HG02840 (cell line): ENCODE data around the gene PTPRT.

ENCODE experiments used
- ATAC-seq: cut with Tn5 transposase; IDR thresholded peaks from one replicate; pipeline ENCODE4 v1.9.1; 2021; ENCODE audit warnings: mild to moderate bottlenecking, moderate library complexity, moderate number of reproducible peaks; ENCODE audit not compliant: unreplicated experiment, low FRiP score

Gene PTPRT

DNA sequence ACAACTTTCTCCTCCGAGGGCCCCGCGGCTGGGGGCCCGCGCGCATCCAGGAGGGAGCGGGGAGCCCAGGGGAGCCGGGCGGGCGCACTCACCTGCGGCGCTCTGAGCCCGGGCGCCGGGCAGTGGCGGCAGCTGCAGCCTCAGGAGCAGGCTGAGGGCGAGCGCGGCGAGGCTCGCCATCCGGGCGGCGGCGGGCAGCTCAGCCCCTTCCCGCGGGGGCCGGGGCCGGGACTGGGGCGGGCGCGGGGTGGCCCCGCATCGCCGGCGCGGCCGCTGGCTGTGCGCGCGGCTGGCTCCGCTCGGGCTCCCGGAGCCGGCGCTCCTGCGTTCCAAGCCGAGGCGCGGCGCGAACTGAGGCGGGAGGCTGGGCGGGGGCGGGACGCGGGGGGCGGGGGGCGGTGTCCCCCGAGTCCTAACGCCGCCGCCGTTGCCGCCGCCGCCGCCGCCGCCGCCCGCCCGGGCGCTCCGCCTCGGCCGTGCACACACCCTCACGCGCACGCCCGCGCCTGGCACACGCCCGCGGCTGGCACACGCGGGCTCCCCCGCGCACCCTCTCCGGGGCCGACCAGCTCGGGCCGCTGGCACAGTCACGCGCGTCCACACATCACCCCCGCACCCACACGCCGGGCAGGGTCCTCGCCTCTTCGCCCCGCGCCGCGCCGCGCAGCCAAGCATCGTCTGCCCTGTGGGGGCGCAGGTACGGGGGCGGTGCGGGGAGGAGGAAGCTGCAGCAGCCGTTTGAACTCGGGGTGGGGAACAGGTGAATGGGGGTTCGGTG, at the start of gene PTPRT:
PTPRT (minus strand) TSS at position 353 of the 778 bp plus-strand sequence; CDS start at position 180, 173 bp downstream.
- ATAC-seq: no peak

DNA sequence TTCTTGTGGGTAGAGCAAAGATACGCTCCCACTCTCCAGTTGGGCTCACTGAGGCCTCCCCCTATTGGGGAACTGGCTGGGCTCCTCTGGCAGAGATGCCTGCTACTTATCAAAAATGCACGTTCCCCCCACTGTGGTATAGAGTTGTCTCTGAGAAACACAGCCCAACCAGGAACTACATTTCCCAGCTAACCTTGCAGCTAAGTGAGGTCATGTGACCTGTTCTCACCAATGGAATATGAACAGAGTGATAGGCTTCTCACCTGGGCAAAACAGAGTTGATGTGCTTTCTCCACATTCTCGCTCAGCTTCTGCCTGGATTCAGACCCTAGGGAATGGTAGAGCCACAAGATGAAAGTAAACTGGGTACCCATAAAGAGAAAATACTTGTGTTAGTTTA, 49.1 kb upstream of the PTPRT start:
- ATAC-seq: no peak

DNA sequence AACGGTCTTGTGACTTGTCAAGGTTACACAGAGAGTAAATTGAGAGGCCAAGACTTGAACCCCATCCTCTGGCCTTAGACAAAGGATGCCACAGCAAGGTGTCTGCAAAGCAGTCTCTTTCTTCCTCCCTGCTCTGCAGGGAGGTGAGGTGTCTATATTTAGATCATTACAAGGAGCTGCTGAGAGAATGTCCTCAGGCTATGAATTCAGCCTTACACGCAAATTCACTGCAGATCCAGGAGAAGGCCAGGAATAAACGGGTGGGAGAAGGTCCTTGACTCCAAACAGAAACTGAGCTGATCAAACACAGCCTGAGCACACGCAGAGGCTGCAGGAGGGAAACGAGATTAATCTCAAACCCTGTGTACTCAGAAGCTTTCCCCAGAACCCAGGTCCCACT, 48.6 kb upstream of the PTPRT start:
- ATAC-seq: no peak

DNA sequence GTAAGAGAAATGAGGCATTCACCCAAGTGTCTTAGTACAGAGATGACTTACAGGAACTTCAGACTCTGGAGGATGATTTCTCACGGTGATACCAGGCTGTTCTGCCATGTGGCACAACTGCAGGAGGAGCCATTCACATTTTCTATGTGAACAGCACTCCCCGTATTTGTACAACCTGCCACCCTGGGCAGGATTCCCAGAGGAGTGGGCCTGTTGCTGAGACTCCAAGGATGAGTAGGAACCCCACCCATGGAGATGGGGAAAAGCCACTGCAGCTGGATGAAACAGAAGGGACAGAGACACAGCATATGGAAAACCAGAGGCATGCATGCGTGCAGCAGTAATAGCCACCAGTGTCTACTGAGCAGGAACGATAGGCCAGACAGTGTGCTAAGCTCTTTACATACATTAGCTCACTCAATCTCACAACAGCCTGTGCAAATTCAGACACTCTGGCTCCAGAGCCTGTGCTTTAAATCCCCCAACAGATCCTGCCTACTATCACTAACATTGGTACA, 48.0 kb upstream of the PTPRT start:
- ATAC-seq: no peak

DNA sequence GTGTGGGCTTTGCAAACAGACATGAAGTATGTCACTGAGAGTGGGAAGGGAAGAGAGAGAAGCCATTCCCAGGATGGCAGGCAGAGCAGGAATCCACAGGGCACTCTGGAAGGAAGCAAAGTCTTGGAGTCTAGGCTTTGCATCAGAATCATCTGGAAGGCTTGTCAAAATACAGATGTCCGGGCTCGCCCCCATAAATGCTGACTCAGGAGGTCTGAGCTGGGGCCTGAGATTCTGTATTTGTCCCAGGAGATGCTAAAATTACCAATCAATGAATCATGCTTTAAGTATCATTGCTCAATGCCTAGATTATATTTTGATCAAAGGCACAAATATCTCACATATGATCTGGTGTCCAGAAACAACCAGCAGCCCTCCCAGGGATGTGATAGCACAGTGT, 46.3 kb upstream of the PTPRT start:
- no peak for ATAC-seq

DNA sequence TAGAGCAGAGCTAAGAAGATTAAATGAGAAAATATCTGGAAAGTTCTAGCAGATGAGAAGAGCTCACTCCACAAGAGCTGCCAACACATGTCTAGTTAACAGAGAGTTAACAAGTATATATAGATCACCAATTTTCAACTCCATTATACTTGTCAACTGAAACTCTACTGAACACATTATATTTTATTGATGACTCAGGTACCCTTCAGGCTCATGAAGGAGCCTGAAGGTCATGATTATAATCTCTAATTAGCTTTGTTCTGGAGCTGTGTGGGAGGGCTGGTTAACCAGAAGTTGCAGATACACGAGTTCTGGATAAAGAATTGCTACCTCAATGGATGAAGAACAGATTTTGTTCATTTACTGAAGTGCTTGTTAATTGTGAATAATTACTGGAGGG, 42.1 kb upstream of the PTPRT start:
- ATAC-seq: no peak

DNA sequence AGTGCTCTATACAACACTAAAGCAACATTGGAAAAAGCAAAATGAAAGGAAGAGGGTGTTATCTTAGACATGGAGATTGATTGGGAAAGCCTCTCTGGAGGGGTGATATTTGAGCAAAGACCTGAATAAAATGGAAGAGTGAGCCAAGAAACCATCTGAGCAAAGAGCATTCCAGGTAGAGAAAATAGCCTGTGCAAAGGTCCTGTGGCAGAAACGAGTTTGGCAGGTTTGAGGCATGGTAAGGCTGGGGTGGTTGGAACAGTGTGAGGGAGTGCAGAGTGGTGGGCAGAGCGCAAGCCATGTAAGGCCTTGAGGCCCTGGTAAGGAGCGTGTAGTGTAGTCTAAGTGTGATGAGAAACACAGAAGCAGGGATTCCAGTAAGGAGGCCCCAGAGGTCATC, 40.0 kb upstream of the PTPRT start:
- ATAC-seq: no peak

DNA sequence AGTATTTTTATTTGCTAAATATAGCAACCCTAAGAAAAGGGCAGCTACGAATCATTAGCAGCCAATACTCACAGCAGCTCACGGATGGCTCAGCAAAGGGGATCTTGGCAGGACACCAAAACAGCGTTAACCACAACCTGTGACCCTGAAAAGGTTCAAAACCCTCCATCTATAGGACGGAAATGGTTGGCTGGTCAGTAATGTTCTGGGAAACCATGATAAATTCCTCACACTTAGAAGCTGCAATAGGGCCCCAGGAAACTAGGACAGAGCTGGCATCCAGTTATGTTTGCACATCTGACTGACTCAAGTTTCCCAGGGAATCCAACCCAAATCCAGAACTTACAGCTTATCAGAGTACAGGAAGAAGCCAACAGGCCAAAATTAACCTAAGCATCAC, 30.9 kb upstream of the PTPRT start:
- no peak for ATAC-seq

DNA sequence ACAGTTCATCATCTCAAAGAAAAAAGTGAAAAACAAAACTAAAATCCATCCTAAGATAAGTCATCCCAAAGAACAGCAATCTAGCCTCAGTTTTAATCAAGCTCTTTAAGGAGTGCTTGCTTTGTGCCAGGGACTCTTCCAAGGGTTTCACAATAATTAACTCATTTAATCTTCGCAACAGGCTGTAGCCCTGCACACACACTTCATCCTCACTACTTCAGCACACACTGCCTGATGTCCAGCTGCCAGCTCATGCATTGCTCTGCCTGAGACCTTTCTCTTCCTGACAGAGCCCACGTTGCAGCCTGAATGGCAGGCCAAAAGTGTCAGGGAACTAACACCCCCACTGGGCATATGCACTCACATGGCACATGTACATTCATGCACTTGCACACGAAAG, 21.2 kb upstream of the PTPRT start:
- ATAC-seq: no peak

DNA sequence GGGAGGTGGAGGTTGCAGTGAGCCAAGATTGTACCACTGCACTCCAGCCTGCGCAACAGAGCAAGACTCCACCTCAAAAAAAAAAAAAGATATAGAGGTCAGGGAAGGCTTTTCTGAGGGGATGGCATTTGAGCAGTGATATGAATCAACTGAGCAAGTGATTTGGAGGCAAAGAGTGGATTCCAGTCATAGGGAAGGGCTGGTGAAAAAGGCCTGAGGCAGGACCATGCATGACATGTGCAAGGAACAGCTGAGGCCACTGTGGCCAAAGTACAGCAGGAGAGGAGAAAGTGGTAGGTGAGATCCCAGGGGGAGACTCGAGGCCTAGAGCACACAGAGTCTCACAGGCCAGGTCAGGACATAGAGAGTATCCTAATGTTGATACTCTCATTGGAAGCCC, 20.1 kb upstream of the PTPRT start:
- no peak for ATAC-seq

DNA sequence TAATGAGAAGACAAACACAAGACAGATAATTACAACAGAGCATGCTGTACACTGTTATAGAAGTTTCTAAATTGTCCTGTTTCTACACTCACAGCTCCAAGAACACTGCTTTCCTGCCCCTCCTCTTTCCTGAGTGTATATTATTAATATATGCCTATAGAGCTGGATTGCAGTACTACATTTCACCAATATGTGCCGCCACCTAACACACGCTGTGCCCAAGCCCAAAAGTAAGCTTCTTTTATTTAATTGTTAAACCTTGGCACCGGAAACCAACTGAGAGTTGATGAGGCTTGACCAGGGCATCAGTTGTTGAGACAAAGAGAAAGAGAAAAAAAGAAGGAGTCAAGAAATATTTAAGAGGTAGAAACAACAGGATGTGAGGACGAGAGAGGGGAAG, 16.0 kb upstream of the PTPRT start:
- no peak for ATAC-seq

DNA sequence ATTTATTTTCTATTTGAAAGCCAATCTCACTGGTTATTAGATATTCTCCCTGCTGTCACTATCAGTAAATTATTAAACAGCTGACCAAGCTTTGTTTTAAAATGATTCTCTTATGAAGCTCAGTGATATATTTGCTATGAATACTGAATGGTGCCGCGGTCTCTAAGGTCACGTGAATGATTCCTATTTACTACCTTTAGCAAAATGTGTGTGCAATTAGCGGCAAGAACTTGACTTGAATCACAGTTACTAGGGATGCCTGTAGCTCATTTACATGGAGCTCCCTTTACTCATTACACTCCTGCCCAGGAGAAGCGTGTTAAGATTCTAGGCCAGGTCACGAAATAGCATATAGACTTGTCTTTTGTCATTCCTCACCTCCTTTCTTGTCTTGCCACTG, 12.4 kb upstream of the PTPRT start:
- ATAC-seq: no peak

DNA sequence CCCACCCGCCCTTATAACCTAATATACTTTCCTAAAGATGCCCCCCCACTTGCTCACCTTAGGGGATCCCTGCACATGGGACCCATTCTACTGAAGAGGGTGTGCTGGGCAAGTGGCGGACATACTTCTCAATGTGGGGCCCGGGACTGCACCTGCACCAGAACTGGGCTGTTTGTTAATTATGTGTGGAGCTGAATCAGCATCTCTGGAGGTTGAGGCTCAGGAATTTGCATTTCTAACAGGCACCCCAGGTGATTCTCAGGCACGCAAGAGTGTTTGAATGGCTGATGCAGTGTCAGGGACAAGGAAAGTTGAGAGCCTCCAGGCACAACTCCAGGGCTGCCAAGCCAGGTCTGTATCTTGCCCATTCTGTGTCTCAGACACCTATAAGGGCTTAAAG, 8.9 kb upstream of the PTPRT start:
- no peak for ATAC-seq

DNA sequence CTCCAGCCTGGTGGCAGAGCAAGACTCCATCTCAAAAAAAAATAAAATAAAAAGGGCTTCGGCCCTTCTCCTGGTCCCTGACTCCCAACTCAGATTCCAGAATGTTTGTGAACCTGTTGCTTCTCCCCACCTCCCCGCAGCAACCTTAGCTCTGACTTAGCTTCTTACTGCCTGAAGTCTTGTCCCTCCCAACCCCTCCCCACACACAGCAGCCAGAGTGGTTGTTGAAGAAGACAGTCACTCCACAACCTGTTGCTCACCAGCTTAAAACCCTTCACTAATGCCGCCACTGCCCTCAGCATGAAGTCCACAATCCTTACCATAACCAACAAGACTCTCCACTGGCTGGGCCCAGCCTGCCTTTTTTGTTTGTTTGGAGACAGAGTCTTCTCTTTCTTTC, 6.5 kb upstream of the PTPRT start:
- no peak for ATAC-seq

DNA sequence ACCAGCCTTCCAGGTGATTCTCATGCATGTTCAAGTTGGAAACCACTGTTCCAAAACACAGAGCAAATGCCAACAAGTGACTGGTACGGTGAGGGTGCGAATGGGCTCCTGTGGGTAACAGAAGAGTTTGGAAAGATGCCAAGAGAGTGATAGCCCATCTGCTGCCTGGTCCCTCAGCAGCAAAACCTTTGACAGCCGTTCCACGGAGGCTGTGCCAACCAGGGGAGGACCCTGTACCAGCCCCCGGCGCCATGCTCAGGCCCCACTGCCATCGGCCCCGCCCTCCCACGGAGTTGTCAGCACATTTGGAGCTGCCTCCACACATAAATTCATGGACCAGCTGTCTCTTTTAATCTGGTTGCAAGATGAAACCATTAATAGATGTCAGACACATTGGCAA, 4.4 kb upstream of the PTPRT start:
- ATAC-seq: no peak

DNA sequence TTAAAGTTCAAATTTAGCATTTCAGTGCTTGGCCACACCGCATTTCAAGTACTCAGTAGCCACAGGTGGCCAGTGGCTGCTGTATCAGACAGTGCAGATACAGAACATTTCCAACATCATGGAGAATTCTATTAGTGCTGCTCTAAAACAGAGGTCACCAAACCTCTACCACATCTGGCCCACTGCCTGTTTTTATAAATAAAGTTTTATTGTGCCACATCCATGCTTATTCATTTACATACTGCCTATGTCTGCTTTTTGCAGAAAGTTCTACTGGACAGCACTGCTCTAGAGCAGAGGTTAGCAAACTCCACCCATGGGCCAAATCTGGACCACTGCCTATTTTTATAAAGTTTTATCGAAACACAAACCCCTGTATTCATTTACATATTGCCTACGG, 3.7 kb upstream of the PTPRT start:
- no peak for ATAC-seq

DNA sequence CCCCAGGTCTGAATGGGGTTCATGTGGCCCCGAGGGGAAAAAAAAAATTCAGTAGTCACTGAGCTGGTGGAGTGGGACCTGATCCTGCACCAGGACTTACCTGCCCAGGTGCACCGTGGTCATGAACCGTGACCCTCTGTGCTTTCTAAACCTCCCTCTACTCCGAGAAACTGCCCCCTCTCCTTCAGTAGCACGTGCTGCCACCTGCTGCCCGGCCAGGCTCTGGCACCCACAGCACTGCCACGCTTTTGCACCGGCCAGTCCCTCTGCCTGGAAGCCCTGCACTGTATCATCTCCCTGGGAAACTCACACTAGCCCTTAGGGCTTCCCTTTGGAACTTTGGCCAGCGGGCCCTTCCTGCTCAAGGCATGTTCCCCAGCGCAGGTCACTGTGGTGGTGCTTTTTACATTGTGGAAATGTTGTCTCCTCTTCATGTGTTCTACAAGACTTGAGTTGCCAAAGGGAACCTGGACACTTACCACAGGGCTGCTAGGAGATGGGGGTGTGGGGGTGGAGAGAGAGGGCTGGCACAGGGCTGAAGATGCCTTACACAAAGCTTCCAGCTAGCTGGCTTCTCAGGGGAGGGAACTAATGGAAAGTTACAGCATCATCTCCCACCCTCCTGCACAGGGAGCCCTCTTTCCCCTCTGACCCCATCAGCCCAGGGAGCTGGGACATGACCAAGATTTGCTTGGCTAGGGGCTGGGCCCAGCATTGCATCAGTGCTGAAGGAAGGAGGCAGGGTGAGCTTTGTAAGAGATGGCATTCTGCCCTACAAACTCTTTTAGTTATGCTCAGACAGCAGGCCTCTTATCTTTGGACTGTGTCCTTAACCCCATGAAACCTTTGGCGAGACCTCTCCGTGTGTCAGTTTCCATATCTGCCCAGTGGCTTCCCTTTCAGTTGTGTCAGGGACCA, 2.5 kb upstream of the PTPRT start:
- ATAC-seq: no peak

DNA sequence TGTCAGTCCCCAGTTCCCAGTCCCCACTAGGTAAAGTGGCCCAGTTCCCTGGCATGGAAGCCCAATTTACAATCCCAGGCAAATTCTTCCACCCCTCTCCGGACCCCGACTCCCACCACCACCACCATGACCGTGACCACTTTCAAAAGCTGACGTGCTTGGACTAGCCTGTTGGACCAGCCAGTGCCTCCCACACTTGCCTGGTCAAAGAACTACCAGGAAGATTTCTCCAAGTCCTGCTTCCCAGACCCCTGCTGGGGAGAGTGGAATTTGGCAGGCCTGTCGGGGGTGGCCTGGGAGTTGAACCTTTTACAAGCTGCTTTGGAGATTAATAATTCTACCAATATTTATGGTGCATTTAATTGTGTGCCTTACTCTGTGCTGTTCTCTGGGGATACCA, 1.4 kb upstream of the PTPRT start:
- ATAC-seq: no peak

DNA sequence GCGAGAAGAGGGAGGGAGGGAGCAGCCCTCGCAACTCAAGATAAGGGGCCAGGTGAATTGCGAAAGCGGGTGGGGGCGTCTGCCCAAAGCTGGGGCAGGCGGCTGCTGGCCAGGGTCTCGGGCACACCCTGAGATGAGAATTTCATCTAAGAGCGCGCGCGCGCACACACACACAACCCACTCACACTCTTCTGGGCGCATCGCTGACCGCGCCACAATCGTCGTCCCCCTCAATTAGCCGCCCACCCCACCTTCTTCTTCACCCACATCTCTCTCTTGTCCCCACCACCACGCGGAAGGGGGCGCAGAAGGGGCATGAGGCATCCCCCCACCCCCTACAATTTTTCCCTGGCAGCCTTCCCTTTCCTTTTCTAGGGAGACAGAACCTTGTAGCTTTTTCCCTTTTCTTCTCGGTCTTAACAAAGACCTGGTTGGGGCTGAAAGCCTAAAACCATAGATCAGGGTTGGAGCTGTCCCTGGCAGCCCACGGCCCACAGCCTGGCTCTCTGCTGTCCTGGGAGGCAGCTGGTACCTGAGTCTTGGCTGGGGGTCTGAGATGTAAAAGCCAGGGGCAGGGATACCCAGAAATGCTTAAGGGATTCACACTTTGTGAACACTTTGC, 737 bp upstream of the PTPRT start:
- no peak for ATAC-seq

DNA sequence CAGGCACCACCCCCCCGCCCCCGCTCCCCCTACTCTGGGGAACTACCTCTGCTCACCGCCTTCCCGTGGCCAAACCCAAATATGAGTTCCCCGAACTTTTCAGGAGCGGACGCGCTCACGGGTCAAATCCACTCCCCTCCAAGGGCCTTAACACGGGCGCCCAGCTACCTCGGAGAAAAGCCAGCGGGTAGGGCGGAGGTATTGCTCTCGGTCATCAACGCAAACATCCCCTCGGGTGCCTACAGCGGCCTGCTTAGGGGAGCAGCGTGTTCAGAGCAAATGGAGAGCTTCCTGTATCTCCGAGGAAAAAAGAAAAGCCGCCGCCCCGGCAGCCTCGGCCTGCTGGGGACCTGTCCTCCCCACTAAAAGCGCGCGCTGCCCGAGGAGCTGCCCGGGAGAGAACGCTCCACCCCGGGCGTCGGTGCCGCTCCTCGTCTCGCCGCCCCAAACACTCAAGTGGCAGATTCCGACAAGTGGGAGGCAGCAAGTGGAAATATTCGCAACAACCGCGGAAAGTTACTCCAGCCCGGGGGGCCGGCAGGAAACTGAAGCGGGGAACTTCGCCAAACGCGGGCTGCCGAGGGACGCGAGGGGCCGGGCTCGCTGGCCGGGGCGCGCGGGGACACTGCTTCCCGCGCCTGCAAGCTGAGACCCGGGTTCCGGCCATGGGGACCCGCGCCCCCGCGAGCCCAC, 699 bp downstream of the PTPRT start:
- ATAC-seq: no peak
